Measurements from ENCODE around the gene METRNL. TPM values are rescaled to one million over a fixed set of nuclear protein-coding genes. Genes with fewer than 3 reads are reported as not detected.
"Not testable (repeated sequence)": the region's sequence is repeated elsewhere in the genome, so short reads cannot be mapped to it uniquely, and the experiment has no call there.

Gene METRNL
- total RNA-seq, 1 donor from 2014 or later = 63.8 TPM

DNA sequence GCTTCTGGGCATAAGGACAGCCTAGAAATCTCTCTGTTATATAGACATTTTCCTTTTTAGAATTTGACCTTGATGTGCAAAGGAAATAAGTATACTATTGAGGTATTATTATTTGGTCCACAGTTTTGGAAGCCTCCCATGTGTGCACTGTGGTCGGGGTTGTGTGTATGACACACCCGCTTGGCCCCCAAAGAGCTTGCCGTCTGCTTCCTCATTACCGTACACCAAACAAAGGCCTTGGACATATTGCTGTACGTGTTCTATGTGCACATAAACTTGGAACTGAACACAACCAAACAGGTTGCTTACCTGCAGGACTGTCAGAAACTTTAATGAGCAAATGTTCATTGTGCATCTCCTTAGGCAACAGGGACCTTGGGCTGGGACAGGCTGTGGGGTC lies 38.2 kb downstream of the METRNL start:
- no peak overlapping the region for H3K27ac Mint-ChIP-seq (ENCODE audit: unreplicated experiment)
- H3K9me3 Mint-ChIP-seq (ENCODE audit: low read depth) = no peaks in the 10 kb centered on the region
- H3K4me3 Mint-ChIP-seq (ENCODE audit: unreplicated experiment) = no peak overlapping the region
- peak; percentile 17 for DNase-seq (ENCODE audit: low spot score)
- peaks cover 22% of the 10 kb centered on the region for H3K4me1 Mint-ChIP-seq (ENCODE audit: low read depth)
- H3K27me3 Mint-ChIP-seq (ENCODE audit: low read depth) = peaks cover 23% of the 10 kb centered on the region
- TF ChIP-seq, protein P1, sequence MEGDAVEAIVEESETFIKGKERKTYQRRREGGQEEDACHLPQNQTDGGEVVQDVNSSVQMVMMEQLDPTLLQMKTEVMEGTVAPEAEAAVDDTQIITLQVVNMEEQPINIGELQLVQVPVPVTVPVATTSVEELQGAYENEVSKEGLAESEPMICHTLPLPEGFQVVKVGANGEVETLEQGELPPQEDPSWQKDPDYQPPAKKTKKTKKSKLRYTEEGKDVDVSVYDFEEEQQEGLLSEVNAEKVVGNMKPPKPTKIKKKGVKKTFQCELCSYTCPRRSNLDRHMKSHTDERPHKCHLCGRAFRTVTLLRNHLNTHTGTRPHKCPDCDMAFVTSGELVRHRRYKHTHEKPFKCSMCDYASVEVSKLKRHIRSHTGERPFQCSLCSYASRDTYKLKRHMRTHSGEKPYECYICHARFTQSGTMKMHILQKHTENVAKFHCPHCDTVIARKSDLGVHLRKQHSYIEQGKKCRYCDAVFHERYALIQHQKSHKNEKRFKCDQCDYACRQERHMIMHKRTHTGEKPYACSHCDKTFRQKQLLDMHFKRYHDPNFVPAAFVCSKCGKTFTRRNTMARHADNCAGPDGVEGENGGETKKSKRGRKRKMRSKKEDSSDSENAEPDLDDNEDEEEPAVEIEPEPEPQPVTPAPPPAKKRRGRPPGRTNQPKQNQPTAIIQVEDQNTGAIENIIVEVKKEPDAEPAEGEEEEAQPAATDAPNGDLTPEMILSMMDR (IDR thresholded peaks at IDR 0.05) = no peak
- H3K36me3 Mint-ChIP-seq (ENCODE audit: low read depth) = peaks cover 2% of the 10 kb centered on the region

DNA sequence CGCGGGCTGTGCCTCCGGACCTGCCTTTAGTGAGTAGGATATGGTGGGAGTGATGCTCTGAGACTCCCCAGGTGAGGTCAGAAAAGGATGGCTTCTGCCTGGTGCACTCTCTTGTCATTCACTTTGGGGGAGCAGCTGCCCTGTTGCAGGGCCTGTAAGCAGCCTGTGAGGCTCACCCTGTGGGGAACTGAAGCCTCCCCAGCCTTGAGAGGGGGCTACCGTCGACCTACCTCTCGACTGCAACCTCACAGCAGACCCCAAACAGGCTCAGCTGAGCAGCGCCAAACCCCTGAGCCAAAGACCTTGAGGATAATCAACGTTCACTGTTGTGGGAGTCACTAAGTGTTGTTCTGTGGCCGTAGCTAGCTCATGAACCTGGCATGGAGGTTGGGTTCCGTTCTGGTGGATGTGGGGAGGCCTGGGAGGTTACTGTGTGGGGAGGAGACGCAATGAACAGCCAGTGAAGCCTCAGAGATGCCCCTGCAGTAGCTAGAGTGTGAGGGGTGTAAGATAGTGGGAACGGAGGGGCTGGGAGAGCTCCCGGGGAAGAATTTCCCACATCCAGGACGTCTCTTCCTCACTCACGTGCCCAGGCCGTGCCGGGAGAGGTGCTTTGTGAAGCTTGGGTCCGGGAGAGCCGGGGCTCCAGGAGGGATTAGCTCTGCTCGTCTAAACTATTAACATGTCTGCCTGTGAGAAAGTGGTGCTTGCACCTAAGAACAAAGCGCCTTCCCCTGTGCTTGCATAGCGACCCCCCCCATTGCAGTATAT lies 38.8 kb downstream of the METRNL start:
- Mint-ChIP-seq H3K9me3 (ENCODE audit: low read depth) (no peaks in the 10 kb centered on the region), H3K4me1 (ENCODE audit: low read depth) (peaks cover 22% of the 10 kb centered on the region), H3K27ac (ENCODE audit: unreplicated experiment) (no peak overlapping the region), H3K4me3 (ENCODE audit: unreplicated experiment) (no peak overlapping the region), H3K27me3 (ENCODE audit: low read depth) (peaks cover 30% of the 10 kb centered on the region), H3K36me3 (ENCODE audit: low read depth) (peaks cover 2% of the 10 kb centered on the region)
- TF ChIP-seq, protein P1 (IDR thresholded peaks at IDR 0.05) = no peak
- DNase-seq (ENCODE audit: low spot score) = peak; percentile 61

DNA sequence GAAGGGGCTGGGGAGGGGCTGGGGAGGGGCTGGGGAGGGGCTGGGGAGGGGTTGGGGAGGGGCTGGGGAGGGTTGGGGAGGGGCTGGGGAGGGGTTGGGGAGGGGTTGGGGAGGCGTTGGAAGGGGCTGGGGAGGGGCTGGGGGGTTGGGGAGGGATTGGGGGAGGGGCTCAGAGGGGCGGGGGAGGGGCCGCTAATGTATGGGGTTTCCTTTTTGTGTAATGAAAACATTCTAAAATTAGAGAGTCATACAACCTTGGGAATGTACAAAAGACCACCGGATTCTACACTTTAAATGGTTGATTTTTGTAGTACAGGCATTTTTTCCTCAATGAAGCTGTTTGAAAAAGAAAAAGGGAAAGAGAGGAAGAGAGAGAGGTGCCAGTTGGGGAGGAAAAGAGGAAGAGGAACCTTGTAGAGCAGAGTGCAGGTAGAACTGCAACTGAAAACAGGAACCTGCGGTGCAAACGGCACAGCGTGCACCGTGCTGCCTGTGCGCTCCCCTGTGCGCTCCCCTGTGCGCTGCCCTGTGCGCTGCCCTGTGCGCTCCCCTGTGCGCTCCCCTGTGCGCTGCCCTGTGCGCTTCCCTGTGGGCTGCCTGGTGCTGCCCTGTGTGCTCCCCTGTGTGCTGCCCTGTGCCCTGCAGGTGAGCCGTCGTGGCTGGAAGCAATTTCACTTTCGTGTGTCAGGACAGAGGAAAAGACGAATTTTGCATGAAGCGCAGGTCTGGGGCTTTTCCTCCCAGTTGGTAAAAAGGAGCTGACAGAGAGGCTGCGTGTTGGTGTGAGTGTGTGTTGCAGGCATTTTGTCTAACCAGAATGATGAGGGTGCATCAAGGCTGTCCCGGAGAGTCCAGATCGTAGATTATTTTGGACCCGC lies 40.8 kb downstream of the METRNL start:
- Mint-ChIP-seq H3K27me3 (ENCODE audit: low read depth) (peaks cover 38% of the 10 kb centered on the region), H3K36me3 (ENCODE audit: low read depth) (peaks cover 2% of the 10 kb centered on the region), H3K9me3 (ENCODE audit: low read depth) (no peaks in the 10 kb centered on the region), H3K4me3 (ENCODE audit: unreplicated experiment) (peak overlapping the region; percentile 10), H3K27ac (ENCODE audit: unreplicated experiment) (no peak overlapping the region), H3K4me1 (ENCODE audit: low read depth) (peaks cover 22% of the 10 kb centered on the region)
- TF ChIP-seq, protein P1 (IDR thresholded peaks at IDR 0.05) = no peak
- DNase-seq (ENCODE audit: low spot score) = peak; percentile 49

DNA sequence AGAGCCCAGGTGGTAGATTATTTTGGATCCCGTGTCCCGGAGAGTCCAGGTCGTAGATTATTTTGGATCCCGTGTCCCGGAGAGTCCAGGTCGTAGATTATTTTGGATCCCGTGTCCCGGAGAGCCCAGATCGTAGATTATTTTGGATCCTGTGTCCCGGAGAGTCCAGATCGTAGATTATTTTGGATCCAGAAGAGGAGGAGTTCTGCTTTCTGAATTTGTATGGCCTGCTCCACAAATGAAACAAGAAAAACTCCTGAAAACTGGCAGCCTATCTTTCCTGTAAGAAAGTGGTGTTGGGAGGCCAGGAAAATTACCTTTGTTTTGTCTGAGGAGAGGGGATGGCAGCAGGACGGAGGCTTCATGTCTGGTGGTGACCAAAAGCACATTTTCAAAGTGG lies 42.1 kb downstream of the METRNL start:
- H3K36me3 Mint-ChIP-seq (ENCODE audit: low read depth); H3K4me3 Mint-ChIP-seq (ENCODE audit: unreplicated experiment); H3K27ac Mint-ChIP-seq (ENCODE audit: unreplicated experiment); DNase-seq (ENCODE audit: low spot score); H3K9me3 Mint-ChIP-seq (ENCODE audit: low read depth): not testable (repeated sequence)
- H3K27me3 Mint-ChIP-seq (ENCODE audit: low read depth) = peaks cover 45% of the 10 kb centered on the region
- H3K4me1 Mint-ChIP-seq (ENCODE audit: low read depth) = peaks cover 22% of the 10 kb centered on the region

DNA sequence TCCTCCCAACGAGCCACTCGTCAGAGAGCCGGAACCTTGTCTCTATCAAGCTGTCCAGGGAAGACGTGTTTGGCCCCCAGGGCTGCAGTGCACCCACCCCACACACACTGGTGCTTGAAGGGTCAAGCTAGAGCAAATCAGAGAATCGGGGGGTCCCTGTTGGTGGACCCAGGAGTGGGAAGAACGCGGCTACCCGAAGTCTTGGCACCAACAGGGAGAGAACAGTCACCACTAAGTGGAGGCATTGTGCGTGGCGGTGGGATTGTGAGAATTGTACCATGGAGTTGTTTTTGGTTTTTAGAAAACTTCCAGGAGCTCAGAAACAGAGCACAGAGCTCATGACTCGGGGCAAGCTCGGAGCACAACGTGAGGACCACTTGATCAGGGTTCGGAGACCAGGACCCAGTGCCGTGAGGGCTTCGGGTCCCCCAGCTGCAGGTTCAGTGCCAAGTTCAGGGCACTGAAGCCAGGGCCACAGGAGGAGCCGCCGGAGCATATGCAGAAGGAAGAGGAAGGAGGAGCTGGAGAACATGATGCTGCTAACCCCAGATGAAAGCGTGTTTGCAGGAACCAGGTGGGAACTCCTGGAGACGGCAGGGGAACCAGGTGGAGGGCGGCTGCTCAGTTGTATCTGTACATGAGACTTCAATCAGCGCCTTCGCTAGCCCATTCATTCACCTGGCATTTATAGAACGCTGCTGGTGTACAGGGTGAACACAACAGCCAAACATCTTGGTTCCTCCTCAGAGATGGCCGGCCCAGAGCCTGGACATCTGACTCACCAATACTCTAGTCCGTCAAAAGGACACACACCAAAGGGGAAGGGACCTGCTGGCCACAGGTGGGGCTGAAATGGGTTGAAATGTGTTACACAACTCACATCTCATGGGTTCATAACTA lies 42.8 kb downstream of the METRNL start:
- H3K9me3 Mint-ChIP-seq (ENCODE audit: low read depth) = no peaks in the 10 kb centered on the region
- H3K4me3 Mint-ChIP-seq (ENCODE audit: unreplicated experiment) = no peak overlapping the region
- H3K27ac Mint-ChIP-seq (ENCODE audit: unreplicated experiment) = no peak overlapping the region
- peaks cover 2% of the 10 kb centered on the region for H3K36me3 Mint-ChIP-seq (ENCODE audit: low read depth)
- peaks cover 48% of the 10 kb centered on the region for H3K27me3 Mint-ChIP-seq (ENCODE audit: low read depth)
- peaks cover 22% of the 10 kb centered on the region for H3K4me1 Mint-ChIP-seq (ENCODE audit: low read depth)
- DNase-seq (ENCODE audit: low spot score) = no peak
- TF ChIP-seq, protein P1 (IDR thresholded peaks at IDR 0.05) = no peak

Data from chondrocyte (in vitro differentiated cells).